Ammon's horn (tissue), 1 donor: ENCODE measurements around the gene CMIP.

ENCODE experiments used
- DNase-seq: peaks from one replicate; pipeline ENCODE4 v3.0.0-alpha.2; 2016; ENCODE audit warnings: low spot score

CMIP gene

DNA sequence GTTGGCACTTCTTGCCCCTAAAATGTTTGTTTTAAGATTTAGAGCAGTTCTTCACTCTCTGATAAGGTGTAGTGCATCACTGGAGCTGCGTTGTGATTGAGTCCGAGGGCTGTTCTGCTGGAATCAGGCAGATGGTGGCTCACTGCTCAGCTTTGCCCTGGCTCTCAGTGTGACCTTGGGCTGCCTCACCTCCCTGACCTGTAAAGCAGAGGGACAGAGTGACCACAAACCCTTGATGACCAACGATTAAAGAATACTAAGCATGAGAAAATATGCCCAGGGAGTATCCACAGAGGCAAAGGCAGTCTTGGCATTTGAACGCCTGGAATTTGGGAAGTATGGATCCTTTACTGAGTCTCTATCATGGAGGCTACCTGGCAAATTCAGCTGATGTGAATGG, 18.1 kb downstream of the CMIP start:
- no peak for DNase-seq

DNA sequence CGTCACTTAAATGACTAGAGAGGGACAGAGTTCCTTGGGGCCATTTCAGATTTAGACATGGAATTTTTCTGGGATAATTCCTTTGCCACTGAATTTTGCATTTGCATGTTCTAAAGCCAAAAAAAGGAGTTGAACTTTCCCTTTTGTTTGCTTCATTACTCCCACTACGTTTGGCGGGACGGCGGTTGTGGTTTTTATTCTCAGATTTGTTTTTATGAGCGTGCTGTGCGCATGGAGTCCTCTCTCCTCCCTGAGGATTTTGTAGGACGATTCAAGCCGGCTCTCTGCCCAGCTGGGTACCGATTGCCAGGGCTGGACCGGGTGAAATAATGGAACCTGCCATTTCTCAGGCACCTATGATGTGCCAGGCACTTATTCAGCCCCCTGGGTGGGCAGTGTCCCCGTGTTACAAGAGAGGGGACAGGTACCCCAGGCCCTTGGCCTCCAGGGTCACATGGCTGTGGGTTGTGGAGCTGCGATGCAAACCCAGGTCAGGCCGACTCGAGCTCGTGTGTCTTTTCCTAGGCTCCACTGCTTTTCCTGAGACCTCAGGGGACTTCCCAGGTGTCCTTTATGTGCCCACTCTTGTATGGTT, 18.8 kb downstream of the CMIP start:
- no peak for DNase-seq

DNA sequence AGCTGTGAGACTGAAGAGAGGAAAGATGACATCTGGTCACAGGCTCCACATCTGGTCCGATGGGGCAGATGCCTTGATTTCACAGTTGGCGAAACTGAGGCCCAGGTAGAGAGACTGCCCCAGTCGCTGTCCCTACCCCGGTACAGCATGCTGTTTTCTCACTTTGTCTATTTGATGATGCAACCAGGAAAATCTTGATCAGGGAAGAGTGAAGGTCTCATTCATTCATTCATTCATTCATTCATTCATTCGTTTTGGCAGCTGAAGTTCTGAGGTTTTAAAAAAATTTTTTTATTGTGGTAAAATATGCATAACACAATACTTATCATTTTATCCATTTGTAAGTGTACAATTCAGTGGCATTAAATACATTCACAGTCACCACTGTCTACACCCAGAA, 19.7 kb downstream of the CMIP start:
- DNase-seq, result no peak

GRCh38 chr16:81465375-81465943, 20.9 kb downstream of the CMIP start:
- no peak for DNase-seq

- DNase-seq, result peak; percentile 56
These were observed 21.9 kb downstream of the CMIP start for GRCh38 chr16:81466356-81466980.

DNA sequence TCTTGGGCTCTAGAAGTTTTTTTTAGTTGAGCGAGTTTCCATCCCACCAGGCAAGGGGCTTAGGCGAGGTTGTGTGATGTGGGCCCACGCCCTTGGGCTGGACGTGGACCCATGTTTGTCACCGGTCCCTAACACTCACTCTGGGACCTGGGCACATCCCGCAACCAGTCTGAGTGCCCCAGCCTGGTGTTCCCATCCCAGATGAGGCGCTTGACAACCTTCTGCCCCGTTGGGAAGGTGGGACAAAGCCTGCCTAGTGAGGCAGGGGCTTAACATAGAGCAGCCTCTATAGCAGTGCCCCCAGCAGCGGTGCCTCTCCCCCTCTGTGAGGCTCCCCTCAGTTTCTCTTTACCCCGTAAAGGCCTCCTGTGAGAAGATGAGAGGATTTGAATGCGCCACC, 22.5 kb downstream of the CMIP start:
- DNase-seq, result no peak

- no peak for DNase-seq
These were observed 23.2 kb downstream of the CMIP start for GRCh38 chr16:81467815-81468214.

DNA sequence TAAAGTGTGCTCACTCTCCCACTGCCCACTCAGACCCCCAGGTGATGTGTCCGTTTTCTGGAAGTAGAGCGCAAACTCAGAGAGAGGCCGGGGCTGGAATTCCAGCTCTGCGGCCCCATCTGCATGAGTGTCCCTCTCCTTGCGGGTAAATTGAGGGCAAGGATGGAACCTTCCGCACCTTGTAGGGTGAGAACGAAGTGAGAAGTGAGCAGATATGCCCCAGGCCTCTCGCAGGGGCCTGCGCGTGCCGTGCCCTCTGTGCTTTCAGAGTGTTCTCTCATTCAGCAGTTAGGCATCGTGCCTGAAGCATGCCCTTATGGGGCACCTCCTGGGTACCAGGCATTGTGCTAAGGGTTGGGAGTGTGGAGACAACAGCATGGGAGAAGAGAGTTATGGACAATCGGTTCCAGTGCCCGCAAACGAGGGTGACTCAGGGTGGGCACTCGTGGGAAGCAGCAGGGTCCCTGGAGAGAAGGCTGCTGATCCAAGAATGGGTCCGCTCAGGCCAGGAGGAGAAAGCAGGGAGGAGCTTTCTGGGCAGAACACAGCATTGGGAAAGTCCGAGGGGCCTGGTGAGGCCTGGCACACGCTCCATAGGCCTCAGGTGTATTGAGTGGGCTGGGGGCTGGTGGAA, 23.8 kb downstream of the CMIP start:
- DNase-seq, result no peak

GRCh38 chr16:81469183-81469677, 24.6 kb downstream of the CMIP start:
- no peak for DNase-seq

DNA sequence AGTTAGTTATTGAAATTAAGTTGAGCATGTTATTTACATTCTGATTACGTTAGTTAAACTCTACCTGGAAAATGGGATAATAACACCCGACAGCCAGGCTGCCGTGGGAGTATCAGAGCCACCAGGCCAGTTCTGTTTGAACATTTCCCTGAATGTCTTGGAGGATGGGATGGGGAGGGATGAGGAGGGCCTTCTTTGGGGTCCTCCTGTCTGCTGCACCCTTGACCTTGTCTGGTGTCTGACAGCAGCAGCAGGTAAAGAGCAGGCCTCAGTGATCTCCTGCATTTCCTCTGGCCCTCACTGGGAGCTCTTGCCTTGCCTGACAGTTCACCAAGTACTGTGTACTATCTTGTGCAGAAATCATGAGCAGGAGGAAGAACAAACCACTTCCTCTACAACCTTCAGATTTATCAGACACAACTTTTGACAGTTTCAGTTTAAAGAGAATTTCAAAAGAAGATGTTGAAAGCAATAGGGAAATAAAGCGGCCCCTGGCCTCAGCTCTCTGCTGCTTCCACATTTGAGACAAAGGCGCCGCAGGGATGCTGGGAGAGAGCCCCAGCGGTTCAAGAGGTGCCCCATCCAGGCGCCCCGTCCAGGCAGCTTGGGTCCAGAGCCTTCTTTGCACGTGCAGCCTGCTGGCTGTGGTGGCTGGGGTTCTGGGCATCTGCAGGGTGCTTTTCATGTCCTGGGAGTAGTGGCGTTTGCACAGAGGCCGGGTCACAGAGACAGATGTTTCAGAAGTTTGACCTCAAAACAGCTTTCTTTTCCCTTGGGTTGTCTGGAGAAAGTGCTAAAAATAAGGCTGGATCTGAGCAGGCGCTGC, 25.3 kb downstream of the CMIP start:
- DNase-seq, result peak; percentile 53

DNA sequence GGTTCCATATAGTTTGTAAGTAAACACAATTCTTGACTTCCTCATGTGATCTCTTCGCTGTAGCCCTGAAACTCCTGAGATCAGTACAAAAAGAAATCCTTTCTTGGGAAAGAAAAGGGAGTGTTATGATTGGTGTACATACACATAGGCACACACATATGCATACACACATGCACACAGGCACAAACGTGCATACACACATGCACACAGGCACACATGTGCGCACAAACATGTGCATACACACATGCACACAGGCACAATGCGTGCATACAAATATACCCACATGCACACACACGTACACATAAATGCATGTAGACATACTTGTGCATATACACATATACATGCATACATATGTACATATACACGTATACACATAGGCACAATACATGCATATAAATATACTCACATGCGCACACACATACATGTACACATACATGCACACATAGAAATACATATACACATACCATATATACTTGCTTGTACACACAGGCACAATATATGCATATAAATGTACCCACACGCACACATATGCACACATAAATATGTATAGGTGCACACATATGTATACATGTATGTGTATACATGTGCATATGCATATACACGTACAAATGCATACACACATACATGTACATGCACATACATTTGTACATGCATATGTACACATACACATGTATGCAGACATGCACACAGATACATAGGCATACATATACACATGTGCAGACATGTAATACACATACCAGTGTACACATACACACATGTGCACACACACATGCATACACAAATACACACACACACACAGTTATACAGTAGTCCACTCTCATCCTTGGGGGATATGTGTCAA, 26.4 kb downstream of the CMIP start:
- DNase-seq, result no peak

DNA sequence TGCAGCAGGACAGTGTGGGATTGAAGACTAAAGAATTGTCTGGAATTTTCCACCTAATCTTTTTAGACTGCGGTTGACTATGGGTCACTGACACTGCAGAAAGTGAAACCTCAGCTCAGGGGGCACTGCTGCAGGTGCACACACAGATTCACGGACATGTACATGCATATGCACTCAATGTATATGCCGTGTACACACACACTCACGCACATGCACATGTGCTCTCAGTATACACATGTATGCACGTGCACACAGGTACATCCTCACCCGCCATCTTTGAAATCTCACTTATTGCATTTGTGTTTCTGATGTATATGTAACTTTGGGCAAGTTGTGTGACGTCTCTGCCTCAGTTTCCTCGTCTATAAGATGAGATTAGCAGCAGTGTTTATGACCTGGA, 27.3 kb downstream of the CMIP start:
- DNase-seq, result no peak

DNA sequence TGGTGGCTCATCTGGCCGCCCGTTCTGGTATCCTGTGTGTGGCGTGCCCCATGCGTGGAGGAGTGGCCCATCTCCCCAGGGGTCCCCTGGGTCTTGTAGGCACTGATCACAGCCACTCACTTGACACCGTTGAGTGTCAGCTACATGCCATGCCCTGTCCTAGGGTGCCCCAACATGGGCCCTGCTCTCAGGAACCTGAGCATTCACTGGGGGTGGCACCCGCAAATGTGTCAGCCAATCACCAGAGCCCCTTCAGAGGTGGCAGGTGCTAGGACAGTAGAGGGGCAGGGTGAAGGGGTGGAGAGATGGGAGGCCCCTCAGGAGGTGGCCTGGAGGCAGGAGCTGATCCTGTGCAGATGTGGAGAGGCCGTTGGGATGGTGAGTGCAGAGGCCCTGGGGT, 27.8 kb downstream of the CMIP start:
- no peak for DNase-seq

DNA sequence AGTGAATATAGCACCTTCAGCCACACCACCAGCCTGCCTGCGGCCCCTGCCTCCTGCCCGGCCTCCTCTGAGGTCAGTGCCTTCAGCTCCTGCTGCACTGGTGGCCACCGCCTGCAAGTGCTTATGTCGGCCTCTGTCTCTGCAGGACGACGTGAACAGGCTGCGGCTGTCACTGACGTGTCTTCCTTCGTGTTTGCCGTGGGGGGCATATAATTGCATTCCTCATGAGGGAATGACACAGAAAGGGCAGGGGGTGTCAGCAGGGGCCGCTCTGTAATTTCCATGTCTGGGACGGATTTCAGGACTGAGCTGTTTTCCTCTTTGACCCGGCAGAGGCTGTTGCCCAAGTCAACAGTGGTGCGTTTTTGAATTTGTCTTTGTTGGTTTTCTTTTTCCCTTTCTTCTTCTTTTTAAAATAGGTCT, 28.5 kb downstream of the CMIP start:
- DNase-seq, result no peak

DNA sequence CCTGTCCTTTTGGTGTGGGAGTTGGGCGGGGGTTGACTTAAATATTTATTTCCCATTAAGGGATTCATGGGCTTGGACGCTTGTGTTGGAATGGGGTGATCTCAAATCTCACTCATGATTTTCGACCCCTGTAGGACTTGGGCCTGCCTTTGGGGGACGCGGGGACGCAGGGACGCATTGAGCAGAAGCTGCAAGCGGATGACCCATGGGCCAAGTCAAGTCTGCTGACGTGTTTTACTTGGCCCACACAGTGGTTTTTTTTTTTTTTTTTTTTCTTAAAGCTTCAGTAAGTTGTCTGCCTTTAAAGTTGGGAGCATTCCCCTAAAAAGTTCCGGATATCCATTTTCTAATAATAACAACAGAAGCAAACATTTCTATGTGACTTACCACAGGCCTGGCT, 28.9 kb downstream of the CMIP start:
- DNase-seq, result no peak

GRCh38 chr16:81473969-81474959, 29.7 kb downstream of the CMIP start:
- DNase-seq, result no peak

GRCh38 chr16:81477697-81478693, 33.4 kb downstream of the CMIP start:
- DNase-seq, result no peak

DNA sequence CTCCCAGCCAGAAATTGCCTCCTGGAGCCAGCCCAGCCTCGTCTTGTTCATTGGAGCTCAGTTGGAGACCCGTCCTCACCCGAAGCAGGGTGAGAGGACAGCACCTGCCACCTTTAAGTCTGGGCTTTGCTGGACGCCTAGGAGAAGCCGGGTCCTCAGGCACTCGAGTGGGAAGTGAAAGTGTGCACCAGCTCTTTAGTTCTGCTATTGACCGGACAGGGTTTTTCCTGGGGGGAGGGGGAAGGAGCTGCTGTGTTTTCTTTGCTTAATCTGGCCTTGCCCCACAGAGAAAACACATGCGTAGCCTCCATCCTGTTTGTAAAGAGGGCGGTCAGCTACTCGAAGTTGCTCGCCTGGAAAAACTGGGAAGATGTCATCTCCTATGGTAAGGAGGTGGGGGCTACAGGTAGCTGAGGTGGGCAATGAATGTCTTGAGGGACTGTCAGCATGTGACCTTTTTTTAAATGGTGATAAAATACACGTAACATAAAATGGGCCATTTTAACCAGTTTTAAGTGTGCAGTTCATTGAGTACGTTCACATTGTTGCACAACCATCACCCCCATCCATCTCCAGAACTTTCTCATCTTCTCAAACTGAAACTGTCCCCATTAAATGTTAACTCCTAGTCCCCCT, 34.4 kb downstream of the CMIP start:
- DNase-seq, result peak; percentile 69
